Activated CD4-positive, alpha-beta T cell treated with anti-CD3 and anti-CD28 coated beads, Interleukin-2, amount 10 ng/mL, durations not matched to agents 24 days and 14 days (primary cell): ENCODE results near the gene CILP2. TPM values are rescaled to one million over a fixed set of nuclear protein-coding genes. Genes with fewer than 3 reads are reported as not detected.
A peak's percentile ranks its signal among the peaks of the same experiment; 100 is the strongest.

Experiments
- DNase-seq: peaks from one replicate; pipeline ENCODE4 v3.0.0; 2022
- H3K27ac Mint-ChIP-seq: one replicate; pipeline ENCODE4 v1.8.0; 2022; ENCODE audit warnings: mild to moderate bottlenecking, mixed read lengths
- H3K27me3 Mint-ChIP-seq: one replicate; pipeline ENCODE4 v1.8.0; 2022; ENCODE audit warnings: mixed read lengths
- H3K36me3 Mint-ChIP-seq: one replicate; pipeline ENCODE4 v1.8.0; 2022; ENCODE audit warnings: low read depth, mild to moderate bottlenecking, mixed read lengths
- H3K4me1 Mint-ChIP-seq: one replicate; pipeline ENCODE4 v1.8.0; 2021; ENCODE audit warnings: mixed read lengths
- H3K4me3 Mint-ChIP-seq: one replicate; pipeline ENCODE4 v1.8.0; 2022; ENCODE audit warnings: mild to moderate bottlenecking, moderate library complexity, mixed read lengths
- H3K9me3 Mint-ChIP-seq: one replicate; pipeline ENCODE4 v1.8.0; 2021; ENCODE audit warnings: mixed read lengths
- intact Hi-C: fragments of 100-400 bp; cut with micrococcal nuclease; formaldehyde crosslinking; loops from one replicate; pipeline ENCODE4 v1.15.1; 2023
- total RNA-seq: library from RNA; stranded (reverse); gene quantifications from 2 replicates; pipeline ENCODE4 v1.2.3, GENCODE V29; 2022

Gene CILP2
- total RNA-seq, 1 donor from 2014 or later: 0.14 TPM

GRCh38 chr19:19514881-19515641, 23.0 kb upstream of the CILP2 start, which contains the start of gene TSSK6:
Gene TSSK6, minus strand, starts transcription at chr19:19515548. Its CDS starts 121 bp downstream, at chr19:19515427.
- peaks cover 23% of the 10 kb centered on the region for H3K36me3 Mint-ChIP-seq
- no peaks in the 10 kb centered on the region for H3K27me3 Mint-ChIP-seq
- intact Hi-C loops: no loop called here
- H3K27ac Mint-ChIP-seq: peak within 1 kb of the TSS; percentile 95
- no peaks in the 10 kb centered on the region for H3K9me3 Mint-ChIP-seq
- H3K4me1 Mint-ChIP-seq: peaks cover 6% of the 10 kb centered on the region
- DNase-seq: no peak
- peak within 1 kb of the TSS; percentile 96 for H3K4me3 Mint-ChIP-seq

DNA sequence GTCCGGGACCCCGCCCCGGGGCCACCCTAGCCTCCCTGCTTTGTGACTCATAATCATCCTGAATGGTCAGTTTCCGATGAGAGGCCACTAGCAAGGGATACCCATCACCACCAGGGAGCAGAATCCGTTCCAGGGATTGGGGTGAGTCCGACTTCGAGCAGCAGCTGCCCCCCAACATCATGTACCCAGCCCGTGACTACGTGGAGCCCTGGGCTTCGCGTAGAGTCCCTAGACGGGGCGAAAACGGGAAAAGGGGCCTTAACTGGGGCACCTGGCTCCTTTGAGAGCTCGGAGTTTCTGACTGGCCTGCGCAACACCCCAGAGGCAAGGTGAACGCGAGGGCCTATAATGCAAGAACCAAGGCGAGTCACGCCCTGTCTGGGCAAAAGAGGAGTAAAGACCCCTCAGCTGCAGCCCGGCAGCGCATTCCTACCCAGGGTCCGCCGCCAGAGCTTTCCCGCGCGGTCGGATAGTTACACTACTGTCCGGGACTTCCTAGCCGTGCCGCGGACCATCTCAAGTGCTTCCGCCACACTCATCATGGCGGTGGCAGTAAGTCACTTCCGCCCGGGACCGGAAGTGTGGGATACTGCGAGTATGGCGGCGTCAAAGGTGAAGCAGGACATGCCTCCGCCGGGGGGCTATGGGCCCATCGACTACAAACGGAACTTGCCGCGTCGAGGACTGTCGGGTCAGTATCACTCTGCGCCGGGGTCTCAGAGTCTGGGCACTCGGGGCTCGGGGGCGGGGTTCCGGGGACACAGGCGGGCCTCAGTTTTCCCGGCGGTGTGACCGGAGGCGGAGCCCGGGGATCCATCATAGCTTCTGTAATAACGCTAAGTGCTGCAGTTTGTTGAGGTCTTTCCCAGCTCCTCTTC, 22.2 kb upstream of the CILP2 start, which contains the start of gene NDUFA13:
Gene NDUFA13, plus strand, starts transcription at position 584 of the 878 bp plus-strand sequence. Its CDS starts 14 bp downstream, at position 598.
- no peaks in the 10 kb centered on the region for H3K27me3 Mint-ChIP-seq
- DNase-seq: peak; percentile 99
- H3K36me3 Mint-ChIP-seq: peaks cover 30% of the 10 kb centered on the region
- peak within 1 kb of the TSS; percentile 96 for H3K4me3 Mint-ChIP-seq
- H3K4me1 Mint-ChIP-seq: peaks cover 9% of the 10 kb centered on the region
- H3K9me3 Mint-ChIP-seq: no peaks in the 10 kb centered on the region
- peak within 1 kb of the TSS; percentile 95 for H3K27ac Mint-ChIP-seq
- intact Hi-C loops: loop anchor here (1.0 kb wide), 1 partner anchor 196 kb away; the partner anchor contains the start of genes MAU2 and SUGP1

- intact Hi-C loops: no loop called here
- no peak for DNase-seq
- Mint-ChIP-seq H3K27me3 (no peaks in the 10 kb centered on the region), H3K4me1 (peaks cover 9% of the 10 kb centered on the region), H3K36me3 (peaks cover 32% of the 10 kb centered on the region), H3K27ac (peak overlapping the region; percentile 95), H3K9me3 (no peaks in the 10 kb centered on the region), H3K4me3 (peak overlapping the region; percentile 96)
Observed at GRCh38 chr19:19517235-19517619, 20.8 kb upstream of the CILP2 start.

- no peak for DNase-seq
- H3K9me3 Mint-ChIP-seq: no peaks in the 10 kb centered on the region
- no peaks in the 10 kb centered on the region for H3K27me3 Mint-ChIP-seq
- H3K36me3 Mint-ChIP-seq: peaks cover 31% of the 10 kb centered on the region
- no peak overlapping the region for H3K4me3 Mint-ChIP-seq
- intact Hi-C loops: no loop called here
- H3K27ac Mint-ChIP-seq: no peak overlapping the region
- peaks cover 11% of the 10 kb centered on the region for H3K4me1 Mint-ChIP-seq
Observed at GRCh38 chr19:19520989-19521388, 17.1 kb upstream of the CILP2 start.

- Mint-ChIP-seq H3K4me1 (peaks cover 11% of the 10 kb centered on the region), H3K27me3 (no peaks in the 10 kb centered on the region), H3K4me3 (no peak overlapping the region), H3K36me3 (peaks cover 31% of the 10 kb centered on the region), H3K27ac (no peak overlapping the region), H3K9me3 (no peaks in the 10 kb centered on the region)
- intact Hi-C loops: no loop called here
- no peak for DNase-seq
Observed at GRCh38 chr19:19523177-19523576, 14.9 kb upstream of the CILP2 start.

GRCh38 chr19:19524053-19524452, 14.0 kb upstream of the CILP2 start:
- Mint-ChIP-seq H3K27me3 (no peaks in the 10 kb centered on the region), H3K4me1 (peaks cover 11% of the 10 kb centered on the region), H3K36me3 (peaks cover 30% of the 10 kb centered on the region), H3K4me3 (no peak overlapping the region), H3K9me3 (no peaks in the 10 kb centered on the region), H3K27ac (no peak overlapping the region)
- no peak for DNase-seq
- intact Hi-C loops: no loop called here

- DNase-seq: no peak
- H3K27me3 Mint-ChIP-seq: no peaks in the 10 kb centered on the region
- no peak overlapping the region for H3K27ac Mint-ChIP-seq
- no peak overlapping the region for H3K4me3 Mint-ChIP-seq
- peaks cover 3% of the 10 kb centered on the region for H3K4me1 Mint-ChIP-seq
- intact Hi-C loops: no loop called here
- H3K9me3 Mint-ChIP-seq: no peaks in the 10 kb centered on the region
- H3K36me3 Mint-ChIP-seq: peaks cover 19% of the 10 kb centered on the region
Observed at GRCh38 chr19:19525611-19526380, 12.3 kb upstream of the CILP2 start.

DNA sequence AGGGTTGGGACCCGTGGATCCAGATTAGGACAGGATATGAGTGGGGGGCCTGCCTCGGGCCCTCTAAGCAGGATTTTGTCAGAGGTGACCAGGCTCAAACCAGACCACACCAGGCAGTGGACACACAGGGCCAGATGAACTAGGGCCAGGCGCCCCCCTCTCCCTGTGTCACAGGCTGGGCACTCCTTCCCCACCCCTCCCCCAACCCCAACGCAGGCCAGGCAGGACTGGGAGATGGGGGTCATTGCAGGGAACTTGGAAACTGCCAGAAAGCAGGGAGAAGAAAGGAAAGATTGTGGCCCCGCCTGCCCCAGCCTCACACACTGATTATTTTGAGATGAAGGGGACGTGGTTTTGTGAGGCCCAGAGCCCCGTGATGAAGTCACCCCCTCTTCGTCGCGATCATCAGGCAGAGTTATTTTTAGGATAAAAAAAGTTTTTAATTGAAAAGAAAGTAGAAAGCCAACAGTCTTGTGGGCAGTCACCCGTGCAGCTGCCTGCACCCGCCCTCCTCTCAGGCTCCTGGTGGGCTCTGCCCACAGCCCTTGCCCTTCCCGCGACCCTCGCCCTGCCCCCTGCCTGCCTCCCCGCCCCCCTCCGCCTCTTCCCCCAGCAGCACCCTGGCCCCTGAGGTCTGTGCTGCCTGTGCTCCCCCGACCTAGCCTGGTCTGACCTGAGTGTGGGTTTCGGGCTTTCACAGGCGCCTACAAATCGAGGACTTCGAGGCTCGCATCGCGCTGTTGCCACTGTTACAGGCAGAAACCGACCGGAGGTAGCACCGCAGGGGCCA, 11.3 kb upstream of the CILP2 start:
- H3K4me1 Mint-ChIP-seq: peaks cover 6% of the 10 kb centered on the region
- DNase-seq: no peak
- no peak overlapping the region for H3K4me3 Mint-ChIP-seq
- intact Hi-C loops: no loop called here
- no peaks in the 10 kb centered on the region for H3K9me3 Mint-ChIP-seq
- H3K36me3 Mint-ChIP-seq: peaks cover 20% of the 10 kb centered on the region
- no peak overlapping the region for H3K27ac Mint-ChIP-seq
- H3K27me3 Mint-ChIP-seq: no peaks in the 10 kb centered on the region

DNA sequence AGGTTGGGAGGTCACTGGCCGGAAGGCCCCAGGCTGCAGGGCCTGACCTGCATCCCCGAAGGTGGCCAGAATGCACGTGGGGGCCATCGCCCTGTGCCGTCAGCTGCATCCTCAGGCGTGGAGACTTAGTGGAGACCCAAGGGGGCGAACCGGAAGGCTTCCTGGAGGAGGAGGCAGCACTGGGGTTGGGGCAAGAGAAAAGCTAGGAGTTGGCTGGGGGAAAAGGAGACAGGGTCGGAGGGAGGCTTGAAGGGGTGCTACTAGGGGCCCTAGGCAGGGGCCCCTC, 10.8 kb upstream of the CILP2 start:
- H3K27ac Mint-ChIP-seq: no peak overlapping the region
- intact Hi-C loops: no loop called here
- no peaks in the 10 kb centered on the region for H3K27me3 Mint-ChIP-seq
- DNase-seq: no peak
- H3K9me3 Mint-ChIP-seq: no peaks in the 10 kb centered on the region
- peaks cover 10% of the 10 kb centered on the region for H3K4me1 Mint-ChIP-seq
- no peak overlapping the region for H3K4me3 Mint-ChIP-seq
- H3K36me3 Mint-ChIP-seq: peaks cover 24% of the 10 kb centered on the region

- H3K36me3 Mint-ChIP-seq: peaks cover 21% of the 10 kb centered on the region
- H3K4me3 Mint-ChIP-seq: no peak overlapping the region
- H3K4me1 Mint-ChIP-seq: peaks cover 9% of the 10 kb centered on the region
- intact Hi-C loops: no loop called here
- H3K27me3 Mint-ChIP-seq: no peaks in the 10 kb centered on the region
- no peaks in the 10 kb centered on the region for H3K9me3 Mint-ChIP-seq
- no peak for DNase-seq
- H3K27ac Mint-ChIP-seq: no peak overlapping the region
Observed at GRCh38 chr19:19527674-19528625, 10.1 kb upstream of the CILP2 start.

- Mint-ChIP-seq H3K27ac (no peak within 1 kb of the TSS), H3K27me3 (no peaks in the 10 kb centered on the region), H3K4me1 (peaks cover 12% of the 10 kb centered on the region), H3K36me3 (peaks cover 19% of the 10 kb centered on the region), H3K9me3 (no peaks in the 10 kb centered on the region), H3K4me3 (no peak within 1 kb of the TSS)
- intact Hi-C loops: no loop called here
- no peak for DNase-seq
Observed at GRCh38 chr19:19528721-19529490, 9.2 kb upstream of the CILP2 start, which contains the start of gene YJEFN3. Gene YJEFN3, plus strand, starts transcription at chr19:19528911. Its CDS starts 22 bp downstream, at chr19:19528933.
